T follicular helper cell (primary cell): Measurements from ENCODE around the gene CCDC127.
"Not testable (repeated sequence)": the region's sequence is repeated elsewhere in the genome, so short reads cannot be mapped to it uniquely, and the experiment has no call there.

Source experiments
- DNase-seq: peaks from one replicate; pipeline ENCODE4 v3.0.0-alpha.2; 2020; ENCODE audit warnings: low read depth

The CCDC127 gene

DNA sequence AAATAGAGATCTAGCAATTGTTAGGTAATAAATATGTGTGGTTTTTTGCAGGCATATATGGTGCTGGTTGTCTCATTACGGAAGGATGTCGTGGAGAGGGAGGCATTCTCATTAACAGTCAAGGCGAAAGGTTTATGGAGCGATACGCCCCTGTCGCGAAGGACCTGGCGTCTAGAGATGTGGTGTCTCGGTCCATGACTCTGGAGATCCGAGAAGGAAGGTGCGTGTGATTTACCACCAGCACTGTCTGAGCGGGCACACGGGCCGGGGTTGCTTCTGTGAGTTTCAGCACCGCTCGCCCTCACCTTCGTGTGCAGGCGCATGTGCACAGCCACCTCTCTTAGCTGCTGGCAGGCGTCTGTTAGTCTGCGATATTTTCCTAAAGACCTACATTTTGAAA lies 15.5 kb upstream of the CCDC127 start:
- not testable (repeated sequence) for DNase-seq

DNA sequence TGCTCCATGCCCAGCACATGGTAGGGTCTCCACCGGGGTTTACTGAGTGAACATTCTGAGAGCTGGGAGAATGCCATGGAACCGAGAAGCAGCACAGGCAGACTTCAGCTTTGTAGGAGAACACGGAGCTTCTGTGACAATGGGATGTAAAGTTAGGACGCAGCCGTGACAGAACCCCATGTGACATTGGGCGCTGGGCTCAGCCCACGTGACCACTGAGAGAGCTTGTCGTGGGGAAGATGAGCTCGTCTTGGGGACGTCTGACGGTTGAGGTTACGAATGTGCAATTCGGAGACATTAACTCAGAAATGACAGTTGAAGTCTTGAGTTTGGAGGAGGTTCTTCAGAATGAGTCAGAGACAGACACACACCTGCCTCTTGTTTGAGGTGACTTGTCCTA lies 13.7 kb upstream of the CCDC127 start:
- no peak for DNase-seq

DNA sequence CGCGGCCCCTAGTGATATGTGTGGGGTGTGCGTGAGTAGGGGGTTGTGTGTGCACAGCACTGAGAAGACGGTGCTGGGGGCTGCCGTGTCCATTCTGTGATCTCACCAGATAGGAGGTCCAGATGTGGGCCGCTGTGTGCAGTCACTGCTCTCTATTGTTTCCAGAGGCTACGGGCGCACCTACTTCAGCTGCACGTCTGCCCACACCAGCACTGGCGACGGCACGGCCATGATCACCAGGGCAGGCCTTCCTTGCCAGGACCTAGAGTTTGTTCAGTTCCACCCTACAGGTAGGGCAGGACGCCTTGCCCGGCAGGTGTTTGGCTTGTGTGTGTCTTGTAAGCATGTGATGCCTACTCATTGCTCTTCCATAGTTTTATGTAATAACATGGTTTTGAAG lies 12.8 kb upstream of the CCDC127 start:
- DNase-seq = no peak

DNA sequence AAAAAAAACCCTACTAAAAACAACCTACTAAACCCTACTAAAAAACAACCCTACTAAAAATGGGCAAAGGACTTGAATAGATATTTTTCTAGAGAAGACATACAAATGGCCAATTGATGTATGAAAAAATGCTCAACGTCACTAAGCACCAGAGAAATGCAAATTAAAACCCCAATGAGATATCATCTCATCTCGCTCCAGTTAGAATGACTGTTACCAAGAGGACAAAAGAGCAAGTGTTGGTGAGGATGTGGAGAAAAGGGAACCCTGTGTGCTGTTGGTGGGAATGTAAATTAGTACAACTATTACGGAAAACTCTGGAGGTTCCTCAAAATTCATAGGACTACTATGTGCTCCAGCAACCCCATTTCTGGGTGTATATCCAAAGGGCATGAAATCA lies 10.9 kb upstream of the CCDC127 start:
- no peak for DNase-seq

DNA sequence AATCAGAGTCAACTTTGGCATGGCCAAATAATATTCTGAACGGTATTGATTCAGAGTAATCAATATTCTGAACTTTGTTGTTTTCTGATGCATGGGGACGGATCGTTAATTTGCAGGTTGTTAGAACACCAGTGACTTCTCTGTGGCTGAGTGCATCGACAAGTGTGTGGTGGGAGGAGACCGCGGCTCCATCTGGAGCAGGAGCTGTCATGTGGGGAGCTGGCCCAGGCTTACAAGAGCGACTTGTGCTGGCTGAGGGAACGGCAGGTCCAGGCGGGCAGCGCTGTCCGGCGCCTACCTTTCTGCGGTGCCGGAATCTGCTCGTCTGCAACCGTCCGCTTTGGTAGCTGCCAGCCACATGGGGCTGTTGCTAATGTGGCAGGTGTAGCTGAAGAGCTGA lies 9.4 kb upstream of the CCDC127 start:
- DNase-seq = not testable (repeated sequence)

DNA sequence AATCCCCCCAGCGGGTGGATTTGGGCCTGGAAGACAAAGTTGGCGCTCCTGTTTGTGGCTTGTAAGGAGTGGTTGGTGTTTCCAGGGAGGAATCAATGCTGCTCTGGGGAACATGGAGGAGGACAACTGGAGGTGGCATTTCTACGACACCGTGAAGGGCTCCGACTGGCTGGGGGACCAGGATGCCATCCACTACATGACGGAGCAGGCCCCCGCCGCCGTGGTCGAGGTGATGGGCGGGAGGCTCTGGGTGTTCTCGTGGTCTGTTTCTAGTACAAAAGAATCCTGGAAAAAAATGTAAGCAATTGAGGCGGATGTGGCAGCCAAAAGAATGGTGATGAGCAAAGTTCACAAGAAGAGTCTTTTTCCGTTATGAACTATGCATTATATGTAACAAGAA lies 7.4 kb upstream of the CCDC127 start:
- no peak for DNase-seq

DNA sequence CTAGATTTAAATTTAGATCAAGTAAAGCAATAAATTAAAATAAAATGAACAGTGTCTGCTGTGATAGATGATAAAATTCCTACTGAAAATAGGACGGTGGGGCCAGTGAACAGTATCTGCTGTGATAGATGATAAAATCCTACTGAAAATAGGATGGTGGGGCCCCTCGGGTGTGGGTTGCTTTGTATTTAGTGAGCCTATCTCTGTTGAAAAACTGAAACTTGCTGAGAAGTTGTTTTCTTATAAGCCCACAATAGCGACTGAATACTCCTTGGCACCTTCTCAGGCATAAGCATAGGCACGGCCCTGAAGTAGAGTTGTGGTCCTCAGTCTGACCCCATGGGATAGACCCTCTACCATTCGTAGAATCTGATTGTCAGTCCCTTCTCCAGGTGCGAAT lies 5.8 kb upstream of the CCDC127 start:
- DNase-seq = no peak

DNA sequence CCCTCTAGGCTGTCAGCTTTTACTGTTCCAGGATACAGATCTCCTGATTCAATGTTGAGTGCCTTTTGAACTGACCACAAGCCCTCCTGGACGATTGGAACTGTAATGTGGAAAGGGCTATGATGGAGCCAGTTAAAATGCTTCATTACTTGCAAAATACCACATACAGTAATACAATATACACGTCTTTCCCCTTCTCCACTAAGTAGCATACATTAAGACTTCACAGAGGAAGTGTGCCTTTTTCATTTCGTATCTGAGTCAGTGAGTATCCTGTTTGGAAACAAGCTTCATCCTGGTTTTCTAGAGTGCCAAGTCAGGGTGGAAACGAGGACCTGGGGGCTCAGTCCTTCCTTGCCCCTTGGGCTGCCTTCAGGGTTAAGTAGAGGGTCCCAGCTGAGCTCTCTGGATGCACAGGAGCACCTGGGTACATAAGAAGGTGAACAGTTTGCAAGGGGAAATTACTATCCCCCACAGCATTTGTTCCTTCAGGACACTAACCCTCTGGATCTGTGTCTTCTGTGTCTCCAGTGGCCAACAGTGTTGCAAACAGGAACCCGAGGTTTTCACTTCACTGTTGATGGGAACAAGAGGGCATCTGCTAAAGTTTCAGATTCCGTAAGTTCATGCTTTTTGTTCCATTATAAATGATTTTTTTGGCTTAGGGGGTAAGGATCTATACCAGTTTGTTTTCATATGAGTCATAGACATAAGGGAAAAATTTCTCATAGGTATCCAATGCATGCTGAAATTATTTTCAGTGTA lies 5.2 kb upstream of the CCDC127 start:
- not testable (repeated sequence) for DNase-seq

DNA sequence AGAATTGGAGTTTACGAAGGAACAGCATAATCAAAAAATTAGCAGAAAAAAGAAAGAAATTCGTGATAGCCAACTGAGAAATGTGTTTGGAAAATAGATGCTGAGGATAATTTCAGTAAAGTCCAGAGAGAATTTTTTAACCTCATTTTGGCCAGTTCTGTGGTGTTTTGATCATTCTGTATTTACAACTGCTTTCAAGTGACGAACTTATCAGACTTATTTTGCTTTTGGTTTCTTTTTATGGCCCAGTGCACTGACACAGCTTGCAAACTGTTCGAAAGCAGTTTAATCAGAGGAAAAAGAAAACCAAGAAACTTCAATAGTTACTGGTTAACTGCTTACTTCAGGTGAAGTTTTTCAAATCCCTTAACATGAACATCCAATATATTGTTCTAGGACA lies 2.0 kb upstream of the CCDC127 start:
- no peak for DNase-seq

DNA sequence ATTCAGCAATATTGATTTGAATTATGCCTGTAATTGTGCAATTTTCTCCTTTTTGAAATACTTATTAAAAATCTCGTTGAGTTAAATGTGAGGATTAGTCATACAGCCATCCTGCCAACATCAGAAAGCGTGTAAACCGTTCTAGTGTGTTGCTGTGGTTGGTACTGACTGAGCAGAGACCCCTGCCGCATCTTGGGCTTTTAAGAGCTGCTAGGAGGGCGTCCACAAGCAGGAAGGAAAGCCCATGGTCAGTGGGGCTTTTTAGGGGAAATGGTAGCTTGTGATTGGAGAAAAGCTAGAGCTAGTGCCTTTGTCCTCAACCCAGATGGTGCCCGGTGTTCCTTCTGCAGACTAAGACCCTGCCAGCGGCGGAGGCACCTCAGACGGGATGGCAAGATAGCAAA lies 1.5 kb upstream of the CCDC127 start:
- no peak for DNase-seq

DNA sequence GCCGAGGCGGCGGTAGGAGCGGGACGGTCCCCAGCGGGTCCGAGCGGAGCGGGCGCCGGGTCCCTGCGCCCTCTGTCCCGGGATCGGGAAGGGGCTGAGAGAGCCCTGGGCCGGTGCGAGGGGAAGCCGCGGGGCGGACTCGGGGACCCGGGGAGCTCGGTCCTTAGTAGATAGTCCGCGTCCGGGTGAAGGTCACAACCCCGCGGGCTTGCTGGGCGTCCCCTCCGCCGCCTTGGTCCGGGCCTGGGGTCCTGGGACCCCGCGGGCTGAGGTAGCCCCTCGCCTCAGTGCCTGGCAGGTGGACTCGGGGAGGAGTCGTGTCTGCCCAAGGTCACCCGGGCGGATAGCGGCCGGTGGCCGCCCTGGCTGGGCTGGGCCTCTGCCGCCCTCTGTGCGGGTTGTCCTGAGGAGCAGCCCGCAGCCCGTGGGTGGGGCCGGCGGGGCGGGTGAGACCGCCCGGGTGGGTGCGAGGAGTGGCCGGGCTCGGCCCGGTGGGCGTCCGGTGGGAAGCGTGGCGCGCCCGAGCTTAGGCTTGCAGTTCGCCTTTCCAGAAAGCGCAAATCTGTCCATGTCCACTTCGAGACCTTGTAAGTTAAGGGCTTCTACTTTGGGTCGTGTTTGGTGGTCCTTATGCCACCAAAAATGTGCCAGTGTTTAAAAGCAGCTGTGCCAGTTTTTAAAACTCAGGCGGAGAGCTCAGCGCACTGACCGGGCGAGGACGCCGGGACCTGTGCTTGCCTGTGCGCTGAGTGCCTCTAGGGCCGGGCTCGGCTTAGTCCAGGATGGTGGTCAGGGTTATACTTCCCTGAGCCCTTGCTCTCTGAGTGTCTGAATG lies 721 bp upstream of the CCDC127 start:
- DNase-seq = no peak

DNA sequence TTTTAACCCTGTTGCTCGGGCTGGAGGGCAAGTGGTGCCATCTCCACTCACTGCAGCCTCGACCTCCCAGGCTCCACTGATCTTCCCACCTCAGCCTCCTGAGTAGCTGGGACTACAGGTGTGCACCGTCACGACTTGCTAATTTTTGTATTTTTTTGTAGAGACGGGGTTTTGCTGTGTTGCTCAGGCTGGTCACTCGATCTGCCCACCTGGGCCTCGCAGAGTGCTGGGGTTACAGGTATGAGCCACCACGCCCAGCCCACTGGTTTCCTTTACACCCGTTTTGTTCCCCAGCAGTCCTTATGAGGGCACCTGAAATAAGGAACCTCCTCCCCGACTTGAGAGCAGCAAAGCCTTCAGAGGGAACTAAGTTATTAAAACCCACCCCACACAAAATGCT lies 1.9 kb downstream of the CCDC127 start:
- not testable (repeated sequence) for DNase-seq

DNA sequence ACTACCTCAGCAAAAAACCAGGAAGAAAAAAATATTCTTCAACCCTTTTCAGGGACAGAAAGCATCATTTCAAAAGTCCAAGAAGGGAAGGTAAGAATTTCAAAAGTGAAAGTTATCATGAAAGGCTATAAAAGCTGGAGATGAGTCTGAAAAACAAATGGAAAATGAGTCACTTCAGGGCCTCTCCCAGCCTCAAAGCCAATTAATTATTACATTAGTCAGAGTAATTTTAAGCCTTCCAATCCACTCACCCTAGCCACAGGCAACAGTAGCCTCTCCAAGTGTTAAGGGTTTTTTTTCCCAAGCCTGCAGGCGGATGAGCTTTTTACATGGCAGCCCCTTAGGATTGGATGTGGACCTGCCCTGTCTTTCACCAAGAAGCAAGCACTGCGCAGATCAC lies 2.7 kb downstream of the CCDC127 start:
- DNase-seq = not testable (repeated sequence)

DNA sequence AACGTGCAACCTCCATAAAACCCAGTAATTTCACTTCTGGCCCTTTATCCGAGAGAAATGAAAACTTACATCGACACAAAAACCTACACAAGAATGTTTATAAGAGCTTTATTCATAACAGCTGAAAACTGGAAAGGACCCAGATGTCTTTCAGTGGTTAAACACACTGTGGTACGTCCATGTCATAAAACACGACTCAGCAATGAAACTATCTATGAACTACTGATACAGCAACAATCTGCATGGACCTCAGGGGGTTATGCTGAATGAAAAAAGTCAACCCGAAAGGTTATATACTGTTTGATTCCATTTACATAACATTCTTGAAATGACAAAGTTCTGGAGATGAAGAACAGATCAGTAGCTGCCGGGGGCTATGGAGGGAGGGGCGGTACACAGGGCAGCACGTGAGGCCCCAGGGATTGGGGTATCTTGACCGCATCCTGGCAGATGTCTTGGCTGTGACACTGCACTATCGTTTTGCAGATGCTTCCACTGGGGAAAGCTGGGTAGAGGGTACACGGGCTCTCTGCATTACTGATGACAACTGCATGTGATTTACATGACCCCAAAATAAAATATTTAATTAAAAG lies 4.1 kb downstream of the CCDC127 start:
- no peak for DNase-seq

DNA sequence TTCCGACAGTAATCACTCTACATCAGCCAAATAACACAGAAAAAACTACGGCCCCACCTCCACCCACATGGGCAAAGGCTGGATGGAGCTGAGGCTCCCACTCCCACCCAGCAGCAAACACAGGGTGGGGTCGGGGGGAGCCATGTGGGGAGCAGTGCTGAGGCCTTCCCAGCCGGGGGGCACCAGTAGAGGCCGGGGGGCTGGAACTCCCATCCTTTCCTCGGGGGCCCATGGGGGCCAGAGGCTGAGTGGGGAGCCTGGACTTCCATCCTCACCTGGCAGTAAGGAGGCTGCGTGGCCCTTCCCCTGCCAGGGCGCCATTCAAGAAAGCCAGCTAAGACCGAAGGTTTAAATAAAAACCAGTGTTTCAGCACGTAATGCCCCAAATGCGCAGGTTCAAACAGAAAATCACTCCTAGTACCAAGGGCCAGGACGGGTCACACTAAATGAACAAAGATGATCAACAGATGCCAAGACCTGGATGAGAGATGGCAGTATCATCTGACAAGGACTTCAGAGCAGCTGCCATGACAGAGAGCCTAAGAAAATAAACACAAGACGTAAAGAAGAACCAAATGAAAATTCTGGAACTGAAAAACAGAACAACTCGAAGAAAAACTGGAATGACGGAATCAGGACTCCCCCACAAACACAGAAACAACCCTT lies 9.4 kb downstream of the CCDC127 start:
- DNase-seq = no peak

DNA sequence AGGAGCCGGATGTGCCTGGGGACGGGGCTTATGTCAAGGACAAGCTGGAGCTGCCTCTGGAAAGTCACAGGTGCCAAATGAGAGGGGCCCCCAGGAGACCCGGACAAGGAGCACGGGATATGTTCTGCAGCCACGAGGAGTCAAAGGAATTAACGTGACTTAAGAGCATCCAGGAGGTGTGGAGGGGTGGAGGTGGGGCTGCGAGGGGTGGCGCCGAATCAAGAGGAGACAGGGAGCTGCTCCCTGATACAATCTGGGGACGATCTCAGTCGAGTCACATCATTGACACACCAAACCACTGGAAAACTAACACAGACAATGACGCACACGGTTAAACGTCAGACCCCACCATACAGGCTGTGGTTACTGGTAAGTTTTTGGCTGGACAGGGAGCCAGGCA lies 10.4 kb downstream of the CCDC127 start:
- DNase-seq = no peak

DNA sequence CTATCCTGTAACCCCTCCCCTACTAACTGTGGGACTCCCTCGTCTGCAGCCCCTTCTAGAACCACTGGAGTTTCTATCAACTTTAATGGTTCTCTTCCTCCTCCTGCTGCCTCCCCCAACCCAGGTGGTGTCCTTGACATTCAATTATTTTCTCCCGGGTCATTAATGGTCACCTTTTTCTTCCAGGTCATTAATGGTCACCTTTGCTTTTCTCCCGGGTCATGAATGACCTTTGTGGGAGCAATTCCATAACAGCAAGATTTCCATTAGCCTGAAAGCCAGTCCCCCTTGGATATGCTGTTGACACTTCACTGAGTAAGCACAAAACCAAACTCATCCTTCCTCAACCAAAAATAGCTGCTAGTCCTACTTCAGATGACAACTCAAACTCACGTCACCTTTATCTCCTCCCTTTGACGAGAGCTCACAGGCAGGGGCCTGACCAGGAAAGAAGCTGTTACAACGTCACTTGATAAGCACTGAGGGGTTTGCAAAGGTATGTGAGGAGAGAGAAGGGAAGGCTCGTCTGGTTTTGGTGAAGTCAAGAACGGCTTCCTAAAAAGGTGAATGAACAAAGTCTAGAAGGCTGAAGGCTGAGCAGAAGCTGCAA lies 10.9 kb downstream of the CCDC127 start:
- no peak for DNase-seq

DNA sequence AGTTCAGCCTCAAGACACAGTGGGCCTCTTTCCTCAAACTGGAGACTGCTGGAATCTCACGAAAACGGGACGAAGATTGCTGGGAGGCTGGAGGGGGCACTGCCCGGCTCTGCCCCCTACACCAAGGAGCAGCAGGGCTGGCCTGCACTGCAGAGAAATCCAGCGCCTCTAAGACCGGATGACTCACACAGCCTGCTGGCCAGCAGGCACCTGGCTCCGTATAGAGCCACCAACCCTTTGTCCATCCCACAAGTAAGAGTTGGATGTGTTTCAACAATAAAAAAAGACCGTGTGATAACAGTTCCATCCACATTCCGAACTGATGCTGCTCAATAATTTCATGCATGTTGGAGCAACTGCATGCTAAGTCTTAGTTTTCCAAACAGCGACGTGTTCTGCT lies 11.5 kb downstream of the CCDC127 start:
- no peak for DNase-seq

DNA sequence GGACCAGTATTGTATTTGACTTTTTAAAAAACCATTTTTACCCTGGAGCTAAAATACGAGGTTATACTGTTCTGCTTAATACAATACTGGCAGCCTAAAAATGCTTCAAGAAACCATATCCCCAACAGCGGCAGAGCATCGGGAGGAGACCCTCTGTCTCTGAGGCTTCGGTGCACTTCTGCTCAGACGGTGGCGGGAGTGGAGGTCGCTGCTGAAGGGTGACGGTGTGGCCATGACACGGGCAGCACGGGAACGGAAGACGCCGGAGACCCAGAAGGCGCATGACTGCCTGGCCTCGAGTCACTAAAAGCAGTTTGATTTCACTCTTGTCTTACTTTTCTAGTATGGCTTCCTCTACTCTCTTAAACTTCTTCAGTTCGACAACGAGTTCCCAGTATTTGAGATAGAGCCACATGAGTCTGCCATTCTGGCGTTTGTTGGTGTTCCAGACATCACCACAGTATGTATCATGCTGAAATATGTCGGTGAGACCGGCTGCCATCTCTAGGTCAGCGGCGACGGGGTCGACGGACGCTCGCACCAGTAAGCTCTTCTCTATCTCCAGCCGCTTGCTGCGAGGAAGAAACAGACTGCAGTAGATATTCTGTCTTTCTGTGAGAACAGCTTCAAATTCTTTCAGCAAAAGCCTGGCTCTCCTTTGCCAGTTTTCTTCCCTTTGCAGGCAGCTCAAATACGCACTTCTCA lies 12.8 kb downstream of the CCDC127 start:
- no peak for DNase-seq

DNA sequence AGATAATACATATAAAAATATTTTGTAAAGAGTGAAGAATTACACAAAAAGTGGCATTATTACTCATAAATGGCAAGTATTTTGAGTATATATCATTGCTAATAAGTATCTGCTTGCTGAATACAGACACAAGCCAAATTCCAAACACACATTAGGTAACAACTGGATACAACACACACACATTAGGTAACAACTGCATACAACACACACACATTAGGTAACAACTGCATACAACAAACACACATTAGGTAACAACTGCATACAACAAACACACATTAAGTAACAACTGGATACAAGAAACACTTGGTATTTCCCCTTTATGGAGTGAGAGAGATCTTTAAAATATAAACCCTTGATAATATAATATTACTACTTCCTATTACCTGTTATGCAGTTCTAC lies 13.5 kb downstream of the CCDC127 start:
- no peak for DNase-seq

DNA sequence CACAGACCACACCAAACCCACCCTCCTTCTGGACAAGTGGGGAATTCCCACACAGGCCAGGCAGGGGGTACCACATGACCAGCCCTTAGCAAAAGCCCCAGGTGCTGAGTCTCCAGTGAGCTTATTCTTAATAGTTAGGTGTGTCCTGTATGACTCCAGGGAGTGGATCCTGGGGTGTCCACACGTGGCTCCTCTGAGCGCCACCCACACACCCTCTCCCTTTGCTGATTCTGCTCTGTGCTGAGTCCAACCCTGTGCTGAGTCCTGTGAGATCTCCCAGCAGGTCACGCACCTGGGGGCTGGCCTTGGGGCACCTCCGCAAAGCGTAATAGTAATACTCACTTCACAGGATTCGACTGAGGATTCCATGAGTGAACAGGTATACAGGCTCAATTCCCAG lies 14.0 kb downstream of the CCDC127 start:
- DNase-seq = no peak
